H1 (cell line): Measurements from ENCODE around the gene CADPS.

Experiments used
- CTCF ChIP-seq, 3 experiments: IDR thresholded peaks; 1 replicate in 2 of 3; 2 replicates in 1 of 3; pipeline versions ENCODE4 v1.5.1 to v1.6.1; 2011; ENCODE audit warnings: low read length in 3 of 3, mild to moderate bottlenecking in 3 of 3, inconsistent platforms in 2 of 3, low read depth in 1 of 3, moderate library complexity in 1 of 3; ENCODE audit not compliant: insufficient read depth in 1 of 3; ENCODE audit errors: control extremely low read depth in 1 of 3
- E2F6 ChIP-seq: IDR thresholded peaks from 2 replicates; pipeline ENCODE4 v1.6.1; 2012; ENCODE audit warnings: inconsistent platforms
- EGR1 ChIP-seq: IDR thresholded peaks from 2 replicates; pipeline ENCODE4 v1.6.1; 2011; ENCODE audit warnings: low read depth, low read length, borderline replicate concordance
- EP300 ChIP-seq, 2 experiments: IDR thresholded peaks; 1 replicate in 1 of 2; 2 replicates in 1 of 2; pipeline ENCODE4 v1.6.1; 2011 to 2012; ENCODE audit warnings: low read depth in 2 of 2, low read length in 2 of 2, mild to moderate bottlenecking in 2 of 2, borderline replicate concordance in 1 of 2, inconsistent platforms in 1 of 2, moderate library complexity in 1 of 2
- EZH2 ChIP-seq: fragments of 200-600 bp; sonication (generic); IDR thresholded peaks from 2 replicates; pipeline ENCODE4 v1.7.1; 2012; ENCODE audit warnings: low read depth, mild to moderate bottlenecking, moderate library complexity, low read length, inconsistent platforms; ENCODE audit not compliant: severe bottlenecking
- GTF2F1 ChIP-seq: IDR thresholded peaks from 2 replicates; pipeline ENCODE4 v1.6.1; 2012; ENCODE audit warnings: low read depth, low read length, improper control_type of control experiment, borderline replicate concordance
- MAX ChIP-seq: IDR thresholded peaks from 2 replicates; pipeline ENCODE4 v1.6.1; 2012; ENCODE audit warnings: inconsistent platforms
- POLR2A ChIP-seq, 2 experiments: IDR thresholded peaks; 1 replicate in 1 of 2; 2 replicates in 1 of 2; pipeline ENCODE4 v1.6.1; 2011; ENCODE audit warnings: low read depth in 2 of 2, low read length in 2 of 2, mild to moderate bottlenecking in 2 of 2; ENCODE audit errors: control extremely low read depth in 1 of 2
- POLR2AphosphoS5 ChIP-seq: IDR thresholded peaks from 2 replicates; pipeline ENCODE4 v1.6.1; 2011; ENCODE audit warnings: low read depth, low read length
- RAD21 ChIP-seq, 2 experiments: IDR thresholded peaks in 1 of 2; conservative IDR thresholded peaks in 1 of 2; 2 replicates each; pipeline ENCODE4 v1.6.1; 2011; ENCODE audit warnings: low read depth in 2 of 2, low read length in 2 of 2, improper control_type of control experiment in 1 of 2, inconsistent platforms in 1 of 2, mild to moderate bottlenecking in 1 of 2, moderate library complexity in 1 of 2

- no peak for TF ChIP-seq CTCF (IDR thresholded peaks at IDR 0.05; ENCODE audit: control extremely low read depth in 1 of 3, insufficient read depth in 1 of 3, low read depth in 1 of 3, low read length in 3 of 3)
- no peak for TF ChIP-seq E2F6
- no peak for TF ChIP-seq EGR1
- no peak for TF ChIP-seq RAD21 (IDR thresholded peaks at IDR 0.05 in 1 of 2, conservative IDR thresholded peaks at IDR 0.05 in 1 of 2; ENCODE audit: low read depth in 2 of 2, low read length in 2 of 2)
- no peak for TF ChIP-seq MAX
- TF ChIP-seq POLR2AphosphoS5: no peak
- TF ChIP-seq EZH2: no peak
- TF ChIP-seq GTF2F1: no peak
- TF ChIP-seq POLR2A (IDR thresholded peaks at IDR 0.05; ENCODE audit: control extremely low read depth in 1 of 2, low read depth in 2 of 2, low read length in 2 of 2): no peak
- no peak for TF ChIP-seq EP300 (IDR thresholded peaks at IDR 0.05; ENCODE audit: borderline replicate concordance in 1 of 2, low read depth in 2 of 2, low read length in 2 of 2)
These were observed 519.5 kb downstream of the CADPS start for GRCh38 chr3:62355703-62356102.
